B cell (primary cell): ENCODE data around the gene CTSH. TPM values are rescaled to one million over a fixed set of nuclear protein-coding genes. Genes with fewer than 3 reads are reported as not detected.

Experiments used
- ATAC-seq: fragments of 200-7000 bp; cut with Tn5 transposase; one replicate; pipeline ENCODE4 v1.10.0; 2021; ENCODE audit warnings: low read depth, mild to moderate bottlenecking, moderate number of reproducible peaks, moderate library complexity
- CTCF ChIA-PET: fragments of 350-600 bp; sonication (Branson Sonifier 250); formaldehyde crosslinking; loops from one replicate; lab custom pipeline; 2021; ENCODE audit warnings: antibody characterized with exemption, inconsistent platforms; lab: Charles Lee
- POLR2A ChIA-PET: fragments of 350-600 bp; sonication (Branson Sonifier 250); formaldehyde crosslinking; loops from one replicate; lab custom pipeline; 2021; ENCODE audit warnings: antibody characterized with exemption; lab: Charles Lee
- DNase-seq: peaks from one replicate; pipeline ENCODE4 v3.0.0; 2013
- H2AFZ ChIP-seq: 2 replicates; pipeline ENCODE4 v1.6.1; 2012; ENCODE audit warnings: mild to moderate bottlenecking, low read depth, low read length; ENCODE audit not compliant: insufficient read depth, poor library complexity, severe bottlenecking
- H3K27ac ChIP-seq, 2 donors: 1 replicate in 1 of 2; 2 replicates in 1 of 2; pipeline ENCODE4 v1.5.1; 2012 to 2013; ENCODE audit warnings: low read length in 2 of 2, mild to moderate bottlenecking in 2 of 2, moderate library complexity in 1 of 2
- H3K27me3 ChIP-seq, 4 experiments: fragments of 200-600 bp in 1 of 4; sonication (generic) in 1 of 4; replicated peaks in 1 of 4; 1 replicate in 2 of 4; 2 replicates in 2 of 4; pipeline versions ENCODE4 v1.6.1 to v1.7.0; 2013 to 2016; ENCODE audit warnings: low read length in 3 of 4, mild to moderate bottlenecking in 2 of 4, mixed read lengths in 1 of 4, moderate library complexity in 1 of 4; ENCODE audit not compliant: insufficient read depth in 4 of 4, control insufficient read depth in 3 of 4; ENCODE audit errors: control extremely low read depth in 1 of 4
- H3K36me3 ChIP-seq, 2 experiments: replicated peaks in 1 of 2; 1 replicate in 1 of 2; 2 replicates in 1 of 2; pipeline versions ENCODE4 v1.6.1 to v1.7.1; 2013; ENCODE audit warnings: low read length in 1 of 2; ENCODE audit not compliant: insufficient read depth in 2 of 2, control insufficient read depth in 1 of 2; ENCODE audit errors: control extremely low read depth in 1 of 2, extremely low read depth in 1 of 2
- H3K4me1 ChIP-seq, 2 donors: fragments of 200-600 bp in 1 of 2; sonication (generic) in 1 of 2; 1 replicate in 1 of 2; 2 replicates in 1 of 2; pipeline versions ENCODE4 v1.5.1 to v1.6.1; 2013 to 2017; ENCODE audit warnings: low read length in 2 of 2; ENCODE audit not compliant: control insufficient read depth in 2 of 2, insufficient read depth in 2 of 2
- H3K4me2 ChIP-seq: replicated peaks from 2 replicates; pipeline ENCODE3; 2012; ENCODE audit warnings: mild to moderate bottlenecking, low read depth, low read length; ENCODE audit not compliant: poor library complexity, severe bottlenecking
- H3K4me3 ChIP-seq, 5 experiments: fragments of 200-600 bp in 1 of 5; sonication (generic) in 1 of 5; 1 replicate in 3 of 5; 2 replicates in 2 of 5; pipeline versions ENCODE4 v1.5.1 to v1.7.0; 2011 to 2016; ENCODE audit warnings: low read length in 4 of 5, mild to moderate bottlenecking in 4 of 5, low read depth in 2 of 5, control low read depth in 1 of 5, moderate library complexity in 1 of 5; ENCODE audit not compliant: insufficient read depth in 1 of 5; ENCODE audit errors: control extremely low read depth in 1 of 5, extremely low read depth in 1 of 5
- H3K79me2 ChIP-seq: fragments of 200-600 bp; sonication (generic); one replicate; pipeline ENCODE4 v1.6.0; 2016; ENCODE audit warnings: low read length; ENCODE audit not compliant: control insufficient read depth, insufficient read depth
- H3K9ac ChIP-seq: fragments of 200-600 bp; sonication (generic); 2 replicates; pipeline ENCODE4 v1.6.1; 2017; ENCODE audit warnings: mild to moderate bottlenecking, low read length, moderate library complexity
- H3K9me3 ChIP-seq, 3 donors: one replicate each; pipeline versions ENCODE4 v1.6.1 to v1.7.1; 2013; ENCODE audit warnings: low read length in 2 of 3; ENCODE audit not compliant: control insufficient read depth in 2 of 3, insufficient read depth in 1 of 3; ENCODE audit errors: control extremely low read depth in 1 of 3
- H4K20me1 ChIP-seq: 2 replicates; pipeline ENCODE4 v1.6.0; 2012; ENCODE audit warnings: mild to moderate bottlenecking, low read length; ENCODE audit not compliant: insufficient read depth, control insufficient read depth, poor library complexity, severe bottlenecking
- H3K27ac Mint-ChIP-seq: one replicate; pipeline ENCODE4 v1.8.0; 2021; ENCODE audit warnings: mixed read lengths
- H3K27me3 Mint-ChIP-seq: one replicate; pipeline ENCODE4 v1.8.0; 2021; ENCODE audit warnings: mixed read lengths
- H3K4me1 Mint-ChIP-seq: one replicate; pipeline ENCODE4 v1.8.0; 2021; ENCODE audit warnings: mixed read lengths
- H3K4me3 Mint-ChIP-seq: one replicate; pipeline ENCODE4 v1.8.0; 2021; ENCODE audit warnings: mixed read lengths
- H3K9me3 Mint-ChIP-seq: one replicate; pipeline ENCODE4 v1.8.0; 2022; ENCODE audit warnings: mixed read lengths; ENCODE audit not compliant: insufficient read depth
- CTCF ChIP-seq: fragments of 200-600 bp; IDR thresholded peaks from one replicate; pipeline ENCODE4 v1.8.0; 2022; ENCODE audit warnings: antibody characterized with exemption, mild to moderate bottlenecking
- EZH2 ChIP-seq: IDR thresholded peaks from 2 replicates; pipeline ENCODE4 v1.6.1; 2012; ENCODE audit warnings: borderline replicate concordance, low read depth, mild to moderate bottlenecking, moderate library complexity, low read length; ENCODE audit not compliant: insufficient read depth, poor library complexity, severe bottlenecking
- WGBS: methylation state at CpG from one replicate; pipeline ENCODE4 v1.1.5; 2013; ENCODE audit warnings: missing lambda C conversion rate; ENCODE audit not compliant: insufficient coverage; 5-methylcytosine and 5-hydroxymethylcytosine counted together
- intact Hi-C: fragments of 100-400 bp; cut with micrococcal nuclease; formaldehyde crosslinking; loops from one replicate; pipeline ENCODE4 v1.10.0; 2022
- polyA plus RNA-seq: library from polyadenylated mRNA; depleted of rRNA; stranded (reverse); fragments of >200 nt; gene quantifications from 2 replicates; pipeline ENCODE4 v1.2.3, GENCODE V29; 2012
- total RNA-seq, 2 donors: library from RNA; stranded (reverse); fragments of 120-200 nt in 1 of 2; gene quantifications; 1 replicate in 1 of 2; 2 replicates in 1 of 2; pipeline versions ENCODE4 v1.2.3 to v1.2.4, GENCODE V29; 2013 to 2022

Gene CTSH
- total and polyA plus RNA-seq, 2 donors (not counting 1 experiment from before 2014, with no cell fraction given): 399 to 441 TPM

GRCh38 chr15:78987556-78988360, 42.9 kb upstream of the CTSH start:
- no peak overlapping the region for H3K27ac ChIP-seq
- no peaks in the 10 kb centered on the region for H3K79me2 ChIP-seq
- no peak for TF ChIP-seq CTCF
- no peak for TF ChIP-seq EZH2
- CTCF ChIA-PET: interaction anchor here (1.7 kb wide), 1 partner anchor 9 kb away, joined by 11 read pairs; no protein-coding TSS in a partner anchor
- peaks cover 5 to 20% of the 10 kb centered on the region in 2 donors for H3K4me1 ChIP-seq
- H3K9ac ChIP-seq: no peak overlapping the region
- H3K27ac Mint-ChIP-seq: peak overlapping the region; percentile 37
- 75% methylated on average over 1 of the region's 10 CpGs for WGBS
- POLR2A ChIA-PET: interaction anchor here (0.5 kb wide), 1 partner anchor 17 kb away, joined by 6 read pairs; no protein-coding TSS in a partner anchor
- no peak for DNase-seq
- H2AFZ ChIP-seq: no peak overlapping the region
- no peak overlapping the region for H3K4me3 Mint-ChIP-seq
- peaks cover 2% of the 10 kb centered on the region for H3K27me3 Mint-ChIP-seq
- H3K9me3 Mint-ChIP-seq: no peaks in the 10 kb centered on the region
- peaks cover 0 to 3% (median 0%) of the 10 kb centered on the region in 4 experiments for H3K27me3 ChIP-seq
- H3K4me3 ChIP-seq: no peak overlapping the region
- ATAC-seq: no peak
- H3K4me1 Mint-ChIP-seq: peaks cover 19% of the 10 kb centered on the region
- intact Hi-C loops: no loop called here
- no peaks in the 10 kb centered on the region for H3K36me3 ChIP-seq
- no peak overlapping the region for H3K4me2 ChIP-seq
- H3K9me3 ChIP-seq: no peaks in the 10 kb centered on the region
- no peaks in the 10 kb centered on the region for H4K20me1 ChIP-seq
